PFSK-1 (cell line): ENCODE data around the gene TEKT3.

Experiments
- FOXP2 ChIP-seq: optimal IDR thresholded peaks from 2 replicates; pipeline ENCODE3; 2011; ENCODE audit warnings: borderline replicate concordance, control low read depth, inconsistent platforms; ENCODE audit not compliant: insufficient read depth; ENCODE audit errors: extremely low read length, extremely low read depth
- POLR2AphosphoS5 ChIP-seq: IDR thresholded peaks from 2 replicates; pipeline ENCODE4 v1.6.1; 2012; ENCODE audit warnings: low read depth, mild to moderate bottlenecking, control low read depth, low read length, moderate library complexity
- SIN3A ChIP-seq: IDR thresholded peaks from 2 replicates; pipeline ENCODE4 v1.6.1; 2012; ENCODE audit warnings: mild to moderate bottlenecking, low read length, moderate library complexity, borderline replicate concordance; ENCODE audit not compliant: insufficient read depth
- TAF1 ChIP-seq: IDR thresholded peaks from 2 replicates; pipeline ENCODE4 v1.6.1; 2012; ENCODE audit warnings: low read length, control low read depth, borderline replicate concordance; ENCODE audit not compliant: insufficient read depth
- TF ChIP-seq, protein P1 (sequence below), 2 experiments: IDR thresholded peaks; 2 replicates each; pipeline versions ENCODE4 v1.6.1 to v1.8.0; 2011 to 2012; ENCODE audit warnings: low read depth in 2 of 2, low read length in 2 of 2, control low read depth in 1 of 2, inconsistent platforms in 1 of 2, mild to moderate bottlenecking in 1 of 2, moderate library complexity in 1 of 2; ENCODE audit not compliant: insufficient read depth in 1 of 2

DNA sequence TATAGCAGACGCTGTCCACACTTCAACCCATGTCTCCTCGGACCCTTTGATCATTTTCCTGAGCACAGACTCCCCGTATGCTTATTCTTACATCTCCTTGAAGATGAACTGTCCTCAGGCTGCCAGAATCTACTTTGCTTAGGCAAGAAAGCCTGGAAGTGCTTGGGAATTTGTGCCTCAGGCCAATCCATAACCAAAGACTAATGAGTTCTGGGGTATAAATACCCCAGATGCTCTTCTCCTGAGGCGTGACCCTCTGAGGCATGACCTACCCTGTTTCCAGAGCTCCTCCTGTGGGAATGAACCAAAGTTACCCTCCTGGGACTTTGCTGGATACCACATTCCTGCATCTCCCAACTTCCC is 10.1 kb upstream of the TEKT3 start:
- TF ChIP-seq, protein P1, sequence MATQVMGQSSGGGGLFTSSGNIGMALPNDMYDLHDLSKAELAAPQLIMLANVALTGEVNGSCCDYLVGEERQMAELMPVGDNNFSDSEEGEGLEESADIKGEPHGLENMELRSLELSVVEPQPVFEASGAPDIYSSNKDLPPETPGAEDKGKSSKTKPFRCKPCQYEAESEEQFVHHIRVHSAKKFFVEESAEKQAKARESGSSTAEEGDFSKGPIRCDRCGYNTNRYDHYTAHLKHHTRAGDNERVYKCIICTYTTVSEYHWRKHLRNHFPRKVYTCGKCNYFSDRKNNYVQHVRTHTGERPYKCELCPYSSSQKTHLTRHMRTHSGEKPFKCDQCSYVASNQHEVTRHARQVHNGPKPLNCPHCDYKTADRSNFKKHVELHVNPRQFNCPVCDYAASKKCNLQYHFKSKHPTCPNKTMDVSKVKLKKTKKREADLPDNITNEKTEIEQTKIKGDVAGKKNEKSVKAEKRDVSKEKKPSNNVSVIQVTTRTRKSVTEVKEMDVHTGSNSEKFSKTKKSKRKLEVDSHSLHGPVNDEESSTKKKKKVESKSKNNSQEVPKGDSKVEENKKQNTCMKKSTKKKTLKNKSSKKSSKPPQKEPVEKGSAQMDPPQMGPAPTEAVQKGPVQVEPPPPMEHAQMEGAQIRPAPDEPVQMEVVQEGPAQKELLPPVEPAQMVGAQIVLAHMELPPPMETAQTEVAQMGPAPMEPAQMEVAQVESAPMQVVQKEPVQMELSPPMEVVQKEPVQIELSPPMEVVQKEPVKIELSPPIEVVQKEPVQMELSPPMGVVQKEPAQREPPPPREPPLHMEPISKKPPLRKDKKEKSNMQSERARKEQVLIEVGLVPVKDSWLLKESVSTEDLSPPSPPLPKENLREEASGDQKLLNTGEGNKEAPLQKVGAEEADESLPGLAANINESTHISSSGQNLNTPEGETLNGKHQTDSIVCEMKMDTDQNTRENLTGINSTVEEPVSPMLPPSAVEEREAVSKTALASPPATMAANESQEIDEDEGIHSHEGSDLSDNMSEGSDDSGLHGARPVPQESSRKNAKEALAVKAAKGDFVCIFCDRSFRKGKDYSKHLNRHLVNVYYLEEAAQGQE (IDR thresholded peaks at IDR 0.05; ENCODE audit: insufficient read depth in 1 of 2, low read depth in 2 of 2, low read length in 2 of 2): no peak
- TF ChIP-seq SIN3A: no peak
- TF ChIP-seq TAF1: no peak
- TF ChIP-seq POLR2AphosphoS5: no peak
- TF ChIP-seq FOXP2: no peak
